ENCODE results near the gene HCST.

The HCST gene

GRCh38 chr19:35860818-35861639 lies 41.3 kb upstream of the HCST start:
- DNase-seq (ENCODE audit: extremely low read depth, low read depth), result no peak
- TF ChIP-seq CTCF (IDR thresholded peaks at IDR 0.05; ENCODE audit: low read depth, low read length), result no peak

GRCh38 chr19:35861640-35862160 lies 40.6 kb upstream of the HCST start:
- no peak for DNase-seq (ENCODE audit: extremely low read depth, low read depth)
- TF ChIP-seq CTCF (IDR thresholded peaks at IDR 0.05; ENCODE audit: low read depth, low read length), result no peak

GRCh38 chr19:35862528-35862927 lies 39.8 kb upstream of the HCST start:
- TF ChIP-seq CTCF (IDR thresholded peaks at IDR 0.05; ENCODE audit: low read depth, low read length), result no peak
- no peak for DNase-seq (ENCODE audit: extremely low read depth, low read depth)

- TF ChIP-seq CTCF (IDR thresholded peaks at IDR 0.05; ENCODE audit: low read depth, low read length), result no peak
- DNase-seq (ENCODE audit: extremely low read depth, low read depth), result no peak
Observed at GRCh38 chr19:35863018-35863417, 39.3 kb upstream of the HCST start.

- no peak for DNase-seq (ENCODE audit: extremely low read depth, low read depth)
- TF ChIP-seq CTCF (IDR thresholded peaks at IDR 0.05; ENCODE audit: low read depth, low read length), result no peak
Observed at GRCh38 chr19:35868172-35868822, 34.0 kb upstream of the HCST start, which contains the start of gene APLP1. Gene APLP1 (plus strand): TSS chr19:35868574. CDS start chr19:35868637, 63 bp downstream.

- DNase-seq (ENCODE audit: extremely low read depth, low read depth), result no peak
- no peak for TF ChIP-seq CTCF (IDR thresholded peaks at IDR 0.05; ENCODE audit: low read depth, low read length)
Observed at GRCh38 chr19:35868823-35869326, 33.5 kb upstream of the HCST start.

Measured in AG09319 (cell line).